Smooth muscle cell of the brain vasculature (primary cell): ENCODE data around the gene HES1.

Source experiments
- DNase-seq: peaks from one replicate; pipeline ENCODE4 v3.0.0-alpha.2; 2012; ENCODE audit warnings: low read depth, low spot score

Gene HES1

DNA sequence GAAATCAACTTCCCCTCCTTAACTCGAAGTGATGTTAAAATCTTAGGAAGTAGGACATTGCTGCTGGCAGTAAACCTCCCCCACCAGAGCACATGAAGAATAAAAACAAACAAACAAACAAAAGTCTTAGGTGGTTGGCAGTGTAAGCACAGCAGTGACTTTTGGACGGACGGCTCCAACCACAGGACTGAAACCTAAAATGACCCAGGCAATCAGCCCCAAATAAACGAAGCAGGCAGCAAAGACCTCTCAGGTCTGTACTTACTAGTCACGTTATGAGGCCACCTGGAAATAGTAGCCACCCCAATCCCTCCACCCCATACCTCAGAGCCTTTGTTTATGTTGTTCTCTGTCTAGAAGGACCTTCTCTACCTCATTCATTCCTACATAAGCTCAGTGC is 33.5 kb upstream of the HES1 start:
- DNase-seq: no peak

DNA sequence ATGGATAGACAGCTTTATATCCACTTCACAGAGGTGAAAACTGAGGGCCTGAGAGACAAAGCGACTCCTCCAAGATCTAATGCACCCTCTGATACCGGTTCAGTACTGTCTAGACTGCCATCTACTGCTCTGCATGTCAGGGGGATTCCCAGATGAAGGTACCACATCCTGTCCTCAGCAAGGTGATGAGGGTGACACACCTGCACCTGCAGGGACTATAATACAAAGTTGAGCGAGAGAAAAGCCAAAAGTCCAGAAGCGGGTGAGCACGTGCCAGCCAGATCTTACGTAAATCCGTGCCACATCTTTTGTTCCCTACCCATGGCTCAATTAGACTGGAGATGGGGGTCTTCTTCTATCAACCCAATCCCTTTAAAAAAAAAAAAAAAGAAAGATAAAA is 32.4 kb upstream of the HES1 start:
- DNase-seq: no peak

DNA sequence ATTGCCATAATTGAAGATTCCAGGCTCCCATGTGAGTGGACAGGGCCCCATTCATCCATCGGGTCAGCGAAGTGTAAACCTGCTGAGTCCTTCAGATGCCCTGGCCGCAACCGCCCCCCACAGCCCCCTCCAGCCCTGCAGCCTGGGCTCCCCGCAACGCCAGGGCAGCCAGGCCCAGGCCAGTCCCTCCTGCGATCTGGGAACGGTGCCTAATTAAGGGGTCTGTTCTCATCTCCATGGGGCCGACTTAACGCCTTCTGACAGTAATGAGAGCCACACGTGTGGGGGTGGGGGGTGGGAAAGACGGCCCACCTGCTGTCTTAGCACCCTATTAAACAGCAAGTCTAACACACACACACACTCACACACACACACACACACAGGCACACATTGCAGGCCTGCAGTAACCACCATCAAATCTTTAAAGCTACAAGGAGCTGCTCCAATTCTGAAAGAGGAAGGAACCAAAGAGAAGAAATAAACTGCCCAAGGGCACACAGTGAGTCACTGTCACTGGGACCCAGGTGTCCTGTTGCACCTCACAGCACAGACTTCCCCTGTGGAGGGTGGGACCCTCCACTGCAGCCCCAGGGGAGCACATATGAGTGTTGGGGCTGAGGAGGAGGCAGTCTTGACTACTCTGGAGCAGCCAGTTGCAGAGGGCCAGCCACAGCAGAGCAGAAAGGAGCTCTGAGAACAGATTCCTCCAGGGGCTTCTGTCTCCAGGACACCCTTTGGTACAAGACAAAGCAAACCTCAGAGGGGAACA is 31.8 kb upstream of the HES1 start:
- no peak for DNase-seq

GRCh38 chr3:194105292-194105691 is 30.7 kb upstream of the HES1 start:
- DNase-seq: no peak

DNA sequence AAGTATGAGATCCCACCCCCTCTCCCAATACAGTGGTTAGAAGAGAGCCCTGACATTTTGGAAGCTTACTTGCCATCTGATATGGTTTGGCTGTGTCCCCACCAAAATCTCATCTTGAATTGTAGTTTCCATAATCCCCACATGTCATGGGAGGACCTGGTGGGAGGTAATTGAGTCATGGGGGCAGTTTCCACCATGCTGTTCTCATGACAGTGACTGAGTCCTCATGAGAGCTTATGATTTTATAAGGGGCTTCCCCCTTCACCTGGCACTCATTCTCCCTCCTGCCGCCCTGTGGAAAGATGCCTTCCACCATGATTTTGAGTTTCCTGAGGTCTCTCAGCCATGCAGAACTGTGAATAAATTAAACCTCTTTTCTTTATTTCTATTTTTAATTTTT is 28.8 kb upstream of the HES1 start:
- DNase-seq: no peak

- DNase-seq: no peak
Observed at GRCh38 chr3:194109192-194109863, 26.6 kb upstream of the HES1 start.

DNA sequence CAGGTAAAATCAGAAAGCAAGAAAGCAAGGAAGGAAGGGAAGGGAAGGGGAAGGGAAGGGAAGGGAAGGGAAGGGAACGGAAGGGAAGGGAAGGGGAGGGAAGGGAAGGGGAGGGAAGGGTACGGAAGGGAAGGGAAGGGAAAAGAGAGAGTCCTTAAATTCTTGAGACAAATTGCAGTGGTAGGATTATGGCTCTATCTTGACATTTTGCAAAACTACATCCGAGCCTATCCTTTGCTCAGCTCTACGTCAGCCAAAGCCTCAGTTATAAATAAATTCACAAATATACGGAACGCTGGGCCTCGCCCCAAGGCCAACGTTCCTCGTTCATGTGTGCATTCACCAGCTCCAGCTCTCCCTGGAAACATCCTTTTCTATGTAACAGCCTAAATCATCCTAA is 25.5 kb upstream of the HES1 start:
- DNase-seq: no peak

DNA sequence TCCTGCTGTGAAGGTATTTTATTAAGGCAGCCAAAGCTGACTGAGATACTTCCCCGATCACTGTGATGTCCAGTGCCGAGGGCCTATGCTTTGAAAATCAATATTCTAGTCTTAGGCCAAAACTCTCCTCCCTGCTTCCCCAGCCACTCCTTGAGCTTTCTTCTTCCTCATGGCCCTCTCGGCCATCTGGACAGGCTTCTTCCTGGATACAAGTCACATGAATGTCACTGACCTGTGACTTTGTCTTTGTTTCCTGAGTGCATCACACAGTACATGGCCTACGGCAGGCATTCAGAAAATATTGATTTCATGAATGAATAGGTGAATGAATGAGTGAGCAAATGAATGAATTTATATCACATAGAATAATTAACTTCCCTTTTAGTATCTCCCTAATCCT is 24.6 kb upstream of the HES1 start:
- DNase-seq: no peak

DNA sequence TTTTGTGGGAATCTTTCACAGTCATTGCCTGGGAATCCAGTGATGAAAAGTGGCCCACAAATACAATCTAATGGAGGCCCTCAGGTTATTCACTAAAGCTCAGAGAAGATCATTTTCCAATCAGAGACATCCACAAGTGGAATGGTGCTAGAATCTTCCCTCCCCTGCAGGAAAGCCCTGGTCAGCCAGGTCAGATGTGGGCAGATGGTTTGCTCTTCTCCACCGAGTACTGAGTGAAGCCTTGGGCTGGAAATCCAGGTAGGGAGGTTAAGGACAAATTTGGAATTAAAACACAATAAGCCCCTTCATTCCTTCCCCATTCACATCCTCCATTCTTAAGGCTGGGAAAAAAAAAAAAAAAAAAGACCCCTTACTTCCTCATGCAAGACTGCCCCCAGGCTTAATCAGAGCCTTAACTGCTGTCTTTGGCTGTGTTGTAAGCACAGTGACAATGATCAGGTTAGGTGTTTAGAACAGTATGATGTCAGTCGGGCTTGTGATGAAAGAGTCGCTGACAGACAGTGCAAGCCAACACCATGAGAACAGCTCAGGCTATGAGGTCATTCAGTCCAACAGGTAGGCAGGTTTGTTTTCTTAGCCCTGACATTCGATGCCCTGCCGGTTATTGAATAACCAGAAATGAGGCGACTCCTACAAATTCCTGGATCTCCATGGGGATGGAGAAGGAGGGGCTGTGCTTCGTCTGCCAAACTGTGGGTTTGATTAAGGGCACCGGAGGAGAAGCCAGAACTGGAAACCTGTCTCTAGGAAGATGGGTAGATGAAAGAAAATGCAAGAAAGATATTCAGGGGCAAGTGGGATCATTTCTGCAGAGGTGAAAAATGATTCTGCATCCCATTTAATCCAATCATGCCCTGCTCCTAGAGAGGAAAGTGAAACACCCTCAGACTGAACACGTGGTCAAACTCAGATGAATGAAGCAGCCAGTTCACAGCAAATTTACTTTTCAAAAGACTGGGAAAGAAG is 23.5 kb upstream of the HES1 start:
- no peak for DNase-seq

DNA sequence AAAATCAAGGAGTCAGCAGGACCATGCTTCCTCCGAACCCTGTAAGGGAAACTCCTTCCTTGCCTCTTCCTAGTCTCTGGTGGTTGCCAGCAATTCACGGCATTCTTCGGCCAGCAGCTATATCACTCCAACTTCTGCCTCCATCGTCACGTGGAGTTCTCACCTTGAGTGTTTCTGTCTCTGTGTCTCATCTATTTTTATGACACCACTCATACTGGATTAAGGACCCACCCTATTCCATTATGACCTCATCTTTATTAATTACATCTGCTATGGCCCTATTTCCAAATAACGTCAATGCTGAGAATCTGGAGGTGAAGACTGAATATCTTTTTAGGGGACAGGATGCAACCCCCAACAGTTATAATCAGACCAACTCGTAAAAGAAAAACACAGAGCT is 21.8 kb upstream of the HES1 start:
- DNase-seq: no peak

- no peak for DNase-seq
Observed at GRCh38 chr3:194117104-194117845, 18.7 kb upstream of the HES1 start.

DNA sequence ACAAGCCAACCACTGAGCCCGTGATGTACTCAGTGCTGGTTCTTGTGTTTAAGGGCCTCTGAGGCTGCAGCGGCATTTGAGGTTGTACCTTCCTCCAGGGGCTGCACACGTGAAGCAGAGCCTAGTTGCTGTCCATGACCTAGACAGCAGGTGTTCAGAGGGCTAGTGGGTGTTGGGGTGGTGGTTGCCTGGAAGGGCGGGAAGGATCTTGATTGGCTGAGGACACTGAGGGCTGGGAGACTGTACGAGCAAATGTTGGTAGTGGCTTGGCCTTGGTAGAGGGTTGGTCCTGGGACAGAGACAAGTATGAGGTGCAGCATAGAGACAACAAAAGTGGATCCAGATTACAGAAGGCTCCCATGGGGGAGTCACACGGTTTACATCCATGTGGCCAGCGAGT is 17.0 kb upstream of the HES1 start:
- no peak for DNase-seq

DNA sequence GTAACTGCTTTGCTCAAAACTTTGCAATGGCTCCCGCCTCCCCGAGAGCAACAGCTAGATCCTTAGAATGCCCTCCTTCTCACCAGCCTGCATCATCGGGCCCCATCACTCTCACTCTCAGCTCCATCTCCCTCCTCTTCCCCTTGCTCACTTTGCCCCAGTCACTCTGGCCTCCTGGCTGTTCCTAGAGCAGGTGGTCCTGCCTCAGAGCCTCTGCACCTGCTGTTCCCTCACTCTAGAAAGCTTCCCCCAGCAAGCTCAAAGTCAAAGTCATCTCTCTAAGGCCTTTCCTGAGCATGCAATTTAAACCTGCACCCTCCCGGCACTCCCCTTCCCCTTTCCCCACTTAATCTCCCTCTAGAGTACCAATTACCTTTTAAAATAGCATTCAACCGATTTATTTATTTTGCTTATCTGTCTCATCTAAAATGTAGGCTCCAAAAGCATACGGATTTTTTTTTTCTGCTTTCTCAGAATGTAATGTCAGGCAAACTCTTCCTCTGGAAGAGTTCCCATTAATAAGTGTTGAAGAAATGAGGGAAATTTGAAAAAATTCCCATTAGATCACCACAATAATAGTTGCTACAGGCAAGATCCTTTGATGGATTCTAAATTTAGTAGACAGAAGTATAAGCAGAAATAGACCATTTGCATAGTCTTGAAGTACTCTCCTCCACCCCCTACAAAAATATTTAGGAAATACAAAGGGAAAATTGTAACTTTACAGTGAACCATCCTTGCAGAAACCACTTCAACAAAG is 15.9 kb upstream of the HES1 start:
- no peak for DNase-seq

DNA sequence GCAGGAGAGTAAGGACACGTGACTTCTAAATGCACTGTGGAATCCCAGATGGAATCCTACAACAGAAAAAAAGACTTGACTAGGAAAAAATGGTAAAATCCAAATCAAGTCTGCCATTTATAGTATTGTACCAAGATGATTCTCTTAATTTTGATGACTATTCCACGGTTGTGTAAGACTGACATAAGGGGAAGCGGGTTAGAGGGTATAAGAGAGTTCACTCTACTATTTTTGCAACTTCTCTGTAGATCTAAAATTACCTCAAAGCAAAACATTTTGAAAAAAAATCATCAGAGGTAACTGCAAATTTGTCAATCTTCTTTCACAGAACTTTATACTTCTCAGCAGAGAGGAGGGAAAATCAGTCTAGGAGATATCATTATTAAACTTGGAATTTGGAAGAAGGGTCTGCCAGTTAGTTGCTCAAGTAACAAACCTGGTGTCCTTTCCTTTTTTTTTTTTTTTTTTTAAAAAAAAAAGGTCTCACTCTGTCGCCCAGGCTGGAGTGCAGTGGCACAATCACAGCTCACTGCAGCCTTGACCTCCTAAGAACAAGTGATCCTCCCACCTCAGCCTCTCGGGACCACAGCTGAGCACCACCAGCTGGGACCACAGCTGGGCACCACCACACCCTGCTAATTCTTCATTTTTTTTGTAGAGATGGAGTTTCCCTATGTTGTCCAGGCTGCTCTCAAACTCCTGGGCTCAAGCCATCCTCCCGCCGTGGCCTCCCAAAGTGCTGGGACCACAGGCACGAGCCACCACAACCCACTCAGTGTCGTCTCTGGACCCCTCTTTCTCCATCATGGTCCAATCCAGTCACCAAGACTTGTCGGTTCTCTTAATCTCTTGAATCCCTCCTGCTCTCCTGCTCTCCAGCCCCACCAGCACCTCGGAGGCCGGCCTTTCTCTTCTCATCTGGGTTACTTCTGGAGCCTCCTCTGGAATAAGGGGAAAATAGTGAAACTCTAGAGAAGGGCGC is 14.9 kb upstream of the HES1 start:
- DNase-seq: no peak

DNA sequence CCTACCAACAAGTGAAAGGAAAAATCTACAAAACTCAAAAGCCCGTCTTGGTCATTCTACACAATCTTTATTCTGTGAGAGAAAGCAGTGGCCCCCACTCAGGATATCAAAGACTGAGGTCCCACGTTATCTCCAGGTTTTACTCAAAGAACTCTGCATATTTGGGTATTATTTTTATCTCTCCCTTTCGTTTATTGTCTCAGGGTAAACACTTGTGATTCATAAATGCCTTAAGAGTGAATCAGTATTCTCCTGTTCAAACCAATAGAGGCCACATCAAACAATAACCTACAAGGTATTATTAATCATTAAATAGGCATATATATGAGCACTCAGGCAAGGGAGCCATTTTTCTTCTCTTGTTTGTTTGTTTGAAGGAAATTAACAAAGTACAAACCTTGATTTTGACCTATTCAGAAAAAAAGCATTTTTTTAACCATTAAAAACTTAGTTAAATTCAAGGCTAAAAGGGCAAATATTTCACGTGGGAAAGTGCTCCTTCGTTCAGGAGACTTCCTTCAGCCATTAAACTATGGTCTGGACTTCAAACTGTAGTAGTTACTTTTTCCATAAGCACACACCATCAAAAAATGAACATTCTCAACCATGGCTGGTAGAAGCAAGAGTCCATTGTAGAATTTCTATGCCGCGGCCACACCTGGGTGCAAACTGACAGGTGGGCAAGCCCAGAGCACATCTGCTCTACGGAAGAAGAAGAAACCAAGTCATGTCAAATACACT is 13.9 kb upstream of the HES1 start:
- no peak for DNase-seq

DNA sequence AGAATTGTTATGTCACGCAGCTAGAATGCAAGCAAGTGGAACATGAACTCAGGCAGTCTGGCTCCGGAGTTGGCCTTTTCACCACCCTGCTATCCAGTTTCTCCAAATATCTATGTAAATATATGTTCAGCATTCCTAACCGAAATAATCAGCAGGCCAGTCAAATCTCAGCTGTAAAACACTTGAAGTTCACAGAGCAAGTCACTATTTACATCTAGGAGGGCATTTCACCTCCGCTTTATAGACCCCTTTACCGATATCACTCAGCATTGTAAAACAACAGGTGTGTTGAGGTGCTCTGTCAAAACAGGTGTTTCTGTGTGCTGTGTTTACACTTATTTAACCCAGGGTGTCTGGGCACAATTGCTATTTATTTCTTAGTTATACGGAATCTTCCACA is 12.2 kb upstream of the HES1 start:
- no peak for DNase-seq

GRCh38 chr3:194124193-194124592 is 11.8 kb upstream of the HES1 start:
- DNase-seq: no peak

DNA sequence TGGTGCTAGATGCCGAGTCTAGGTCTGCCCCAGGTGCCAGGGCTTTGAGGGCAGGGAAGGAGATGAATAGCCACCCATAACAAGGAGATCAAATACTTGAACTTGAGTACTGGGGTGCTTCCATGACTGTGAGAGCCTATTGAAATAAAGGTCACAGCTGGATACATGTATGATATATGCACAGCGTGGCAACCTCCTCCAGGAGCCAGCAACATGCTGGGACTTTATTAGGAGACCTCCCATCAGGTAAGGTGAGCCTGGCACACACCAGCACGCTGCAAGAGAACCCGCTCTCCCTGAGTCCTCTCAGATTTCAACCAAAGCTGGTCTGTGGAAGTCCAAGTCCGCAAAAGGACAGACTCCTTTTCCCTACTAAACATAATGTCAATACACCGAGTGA is 10.5 kb upstream of the HES1 start:
- no peak for DNase-seq

- DNase-seq: no peak
Observed at GRCh38 chr3:194126790-194127189, 9.2 kb upstream of the HES1 start.
